Gastroesophageal sphincter (tissue), 3 donors: ENCODE results near the gene CCDC85B.

Experiments
- EP300 ChIP-seq: sonication (generic); formaldehyde crosslinking; IDR thresholded peaks from one replicate; pipeline ENCODE4 v1.6.1; 2017; ENCODE audit warnings: antibody characterized with exemption, mild to moderate bottlenecking
- POLR2A ChIP-seq, 2 donors: fragments of 450-650 bp; IDR thresholded peaks; one replicate each; pipeline ENCODE4 v1.6.1; 2017; ENCODE audit warnings: antibody characterized with exemption in 2 of 2, mild to moderate bottlenecking in 2 of 2, moderate library complexity in 1 of 2
- POLR2AphosphoS5 ChIP-seq: sonication (generic); formaldehyde crosslinking; IDR thresholded peaks from one replicate; pipeline ENCODE4 v1.6.1; 2017; ENCODE audit warnings: antibody characterized with exemption
- TF ChIP-seq, protein P1 (sequence below), 4 experiments: fragments of 200-600 bp in 2 of 4; fragments of 450-650 bp in 2 of 4; sonication (generic) in 1 of 4; IDR thresholded peaks; one replicate each; pipeline ENCODE4 v1.5.1; 2017 to 2019; ENCODE audit warnings: antibody characterized with exemption in 4 of 4, mild to moderate bottlenecking in 2 of 4, moderate library complexity in 2 of 4

GRCh38 chr11:65882120-65883057, 8.1 kb upstream of the CCDC85B start:
- TF ChIP-seq, protein P1, sequence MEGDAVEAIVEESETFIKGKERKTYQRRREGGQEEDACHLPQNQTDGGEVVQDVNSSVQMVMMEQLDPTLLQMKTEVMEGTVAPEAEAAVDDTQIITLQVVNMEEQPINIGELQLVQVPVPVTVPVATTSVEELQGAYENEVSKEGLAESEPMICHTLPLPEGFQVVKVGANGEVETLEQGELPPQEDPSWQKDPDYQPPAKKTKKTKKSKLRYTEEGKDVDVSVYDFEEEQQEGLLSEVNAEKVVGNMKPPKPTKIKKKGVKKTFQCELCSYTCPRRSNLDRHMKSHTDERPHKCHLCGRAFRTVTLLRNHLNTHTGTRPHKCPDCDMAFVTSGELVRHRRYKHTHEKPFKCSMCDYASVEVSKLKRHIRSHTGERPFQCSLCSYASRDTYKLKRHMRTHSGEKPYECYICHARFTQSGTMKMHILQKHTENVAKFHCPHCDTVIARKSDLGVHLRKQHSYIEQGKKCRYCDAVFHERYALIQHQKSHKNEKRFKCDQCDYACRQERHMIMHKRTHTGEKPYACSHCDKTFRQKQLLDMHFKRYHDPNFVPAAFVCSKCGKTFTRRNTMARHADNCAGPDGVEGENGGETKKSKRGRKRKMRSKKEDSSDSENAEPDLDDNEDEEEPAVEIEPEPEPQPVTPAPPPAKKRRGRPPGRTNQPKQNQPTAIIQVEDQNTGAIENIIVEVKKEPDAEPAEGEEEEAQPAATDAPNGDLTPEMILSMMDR (IDR thresholded peaks at IDR 0.05) = no peak
- no peak for TF ChIP-seq POLR2A (IDR thresholded peaks at IDR 0.05)
- no peak for TF ChIP-seq EP300
- TF ChIP-seq POLR2AphosphoS5 = no peak
